RCC 7860 (cell line): Measurements from ENCODE around the gene PRRC1.

ENCODE experiments used
- DNase-seq: peaks from one replicate; pipeline ENCODE4 v3.0.0-alpha.2; 2015; ENCODE audit warnings: low spot score
- FAIRE-seq: peaks from 2 replicates; lab custom pipeline; 2012; peaks lifted over from hg19 to GRCh38; lab: Jason Lieb, UNC

PRRC1 gene

GRCh38 chr5:127602481-127602880 is 85.0 kb downstream of the PRRC1 start:
- no peak for FAIRE-seq
- DNase-seq = no peak

- DNase-seq (no peak), FAIRE-seq (no peak)
These were observed 85.7 kb downstream of the PRRC1 start for GRCh38 chr5:127602896-127603844.
